KG1 (cell line): ENCODE measurements around the gene MGST3.
"Not testable (repeated sequence)": the region's sequence is repeated elsewhere in the genome, so short reads cannot be mapped to it uniquely, and the experiment has no call there.

Source experiments
- DNase-seq: peaks from one replicate; lab custom pipeline; 2025; lab: John Stamatoyannopoulos, UW

The MGST3 gene

DNA sequence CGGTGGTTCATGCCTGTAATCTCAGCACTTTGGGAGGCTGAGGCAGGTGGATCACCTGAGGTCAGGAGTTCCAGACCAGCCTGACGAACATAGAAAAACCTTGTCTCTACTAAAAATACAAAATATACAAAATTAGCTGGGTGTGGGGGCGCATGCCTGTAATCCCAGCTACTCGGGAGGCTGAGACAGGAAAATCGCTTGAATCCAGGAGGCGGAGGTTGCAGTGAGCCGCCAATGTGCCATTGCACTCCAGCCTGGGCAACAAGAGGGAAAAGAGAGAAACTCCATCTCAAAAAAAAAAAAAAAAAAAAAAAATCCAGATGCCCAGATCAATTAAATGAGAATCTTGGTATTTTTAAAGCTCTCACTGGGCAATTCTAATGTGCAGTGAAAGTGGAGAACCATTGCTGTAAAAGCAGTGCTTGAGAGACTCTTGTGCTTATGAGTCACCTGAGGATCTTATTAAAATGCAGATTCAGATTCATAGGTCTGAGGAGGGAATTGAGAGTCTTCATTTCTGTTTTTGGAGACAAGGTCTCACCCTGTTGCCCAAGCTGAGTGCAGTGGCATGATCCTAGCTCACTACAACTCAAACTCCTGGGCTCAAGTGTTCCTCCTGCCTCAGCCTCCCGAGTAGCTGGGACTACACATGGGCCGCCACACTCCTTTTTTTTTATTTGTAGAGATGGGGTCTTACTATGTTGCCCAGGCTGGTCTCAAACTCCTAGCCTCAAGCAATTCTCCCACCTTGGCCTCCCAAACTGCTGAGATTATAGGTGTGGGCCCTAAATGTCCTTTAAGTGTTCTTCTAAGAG, 27.9 kb downstream of the MGST3 start:
- not testable (repeated sequence) for DNase-seq

DNA sequence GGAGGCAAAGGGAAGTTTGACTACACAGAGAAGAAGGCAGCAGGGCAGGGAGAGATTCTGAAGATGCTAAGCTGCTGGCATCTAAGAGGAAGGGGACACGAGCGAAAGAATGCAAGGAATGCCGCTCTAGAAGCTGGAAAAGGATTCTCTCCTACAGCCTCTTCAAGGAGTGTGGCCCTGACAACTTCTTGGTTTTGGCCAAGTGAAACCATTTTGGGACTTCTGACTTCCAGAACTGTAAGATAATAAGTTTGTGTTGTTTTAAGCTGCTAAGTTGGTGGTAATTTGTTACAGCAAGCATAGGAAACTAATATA, 28.5 kb downstream of the MGST3 start:
- no peak for DNase-seq

DNA sequence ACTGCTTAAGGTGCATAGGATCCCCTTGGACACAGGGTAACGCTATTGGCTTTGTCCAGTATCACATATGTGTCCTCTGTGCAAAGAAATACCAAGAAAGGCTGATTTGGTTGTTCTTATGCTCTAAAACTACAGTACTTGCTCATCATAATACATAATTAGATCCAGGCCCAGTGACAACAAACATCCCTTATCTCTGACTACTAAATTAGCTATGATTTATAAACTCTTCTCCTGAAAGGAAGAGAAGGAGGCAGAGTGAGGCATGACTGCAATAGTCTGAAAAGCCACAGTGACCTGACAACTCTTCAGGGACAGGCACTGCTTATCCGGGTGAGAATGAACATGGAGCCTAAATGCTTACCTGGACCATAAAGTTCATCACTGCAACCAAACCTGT, 30.7 kb downstream of the MGST3 start:
- no peak for DNase-seq

DNA sequence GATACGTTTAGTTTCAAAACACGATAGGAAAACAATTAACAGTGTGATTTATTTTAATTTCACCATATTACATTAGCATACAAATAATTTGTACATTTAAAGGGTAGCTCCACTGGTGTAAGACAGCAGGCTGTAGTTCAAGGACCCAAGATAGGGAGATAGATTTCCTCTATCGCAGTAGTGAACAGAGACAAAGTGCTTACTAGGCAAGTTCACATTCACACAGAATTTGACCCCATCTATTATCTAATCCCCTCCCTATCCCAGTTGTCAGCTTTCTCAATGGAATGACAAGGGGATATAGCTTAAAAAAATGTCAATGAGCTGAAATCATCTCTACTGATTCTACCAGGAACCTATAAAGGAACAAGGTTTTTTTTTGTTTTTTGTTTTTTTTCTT, 31.2 kb downstream of the MGST3 start:
- no peak for DNase-seq

DNA sequence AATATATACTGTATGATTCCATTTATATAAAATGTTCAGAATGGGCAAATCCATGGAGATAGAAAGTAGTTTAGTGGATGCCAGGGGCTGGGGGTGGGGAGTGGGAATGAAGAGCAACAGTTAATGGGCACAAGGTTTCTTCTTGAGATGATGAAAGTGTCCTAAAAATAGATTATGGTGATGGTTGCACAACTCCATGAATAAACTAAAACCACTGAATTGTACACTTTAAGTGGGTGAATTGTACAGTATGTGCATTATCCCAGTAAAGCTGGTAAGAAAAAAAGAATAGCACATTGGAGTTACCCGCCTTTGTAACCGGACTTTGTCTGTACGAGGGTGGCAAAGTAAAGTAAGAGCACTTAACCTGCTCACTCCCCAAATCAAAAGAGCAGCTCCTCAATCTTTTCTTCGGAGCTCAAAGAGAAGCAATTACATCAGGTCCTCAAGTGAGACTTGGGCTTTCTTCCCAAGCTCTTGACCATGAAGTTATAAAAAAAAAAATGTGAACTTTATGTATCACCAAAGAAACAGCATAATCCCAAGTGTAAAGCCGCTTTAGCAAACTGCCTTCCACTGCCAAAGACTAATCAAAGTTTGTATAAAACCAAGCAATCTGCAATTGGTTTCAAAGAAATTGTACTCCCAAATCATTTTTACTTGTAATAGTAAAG, 35.3 kb downstream of the MGST3 start:
- no peak for DNase-seq

DNA sequence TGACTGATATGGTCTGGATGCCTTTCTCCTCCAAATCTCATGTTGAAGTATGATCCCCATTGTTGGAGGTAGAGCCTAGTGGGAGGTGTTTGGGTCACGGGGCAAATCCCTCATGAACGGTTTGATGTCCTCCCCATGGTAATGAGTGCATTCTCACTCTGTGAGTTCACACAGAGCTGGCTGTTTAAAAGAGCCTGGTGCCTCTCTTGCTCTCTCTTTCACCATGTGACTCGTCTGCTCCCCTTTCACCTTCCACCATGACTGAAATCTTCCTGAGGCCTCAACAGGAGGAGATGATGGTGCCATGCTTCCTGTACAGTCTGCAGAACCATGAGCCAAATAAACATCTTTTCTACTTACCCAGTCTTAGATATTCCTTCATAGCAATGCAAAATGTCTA, 37.1 kb downstream of the MGST3 start:
- DNase-seq: no peak

DNA sequence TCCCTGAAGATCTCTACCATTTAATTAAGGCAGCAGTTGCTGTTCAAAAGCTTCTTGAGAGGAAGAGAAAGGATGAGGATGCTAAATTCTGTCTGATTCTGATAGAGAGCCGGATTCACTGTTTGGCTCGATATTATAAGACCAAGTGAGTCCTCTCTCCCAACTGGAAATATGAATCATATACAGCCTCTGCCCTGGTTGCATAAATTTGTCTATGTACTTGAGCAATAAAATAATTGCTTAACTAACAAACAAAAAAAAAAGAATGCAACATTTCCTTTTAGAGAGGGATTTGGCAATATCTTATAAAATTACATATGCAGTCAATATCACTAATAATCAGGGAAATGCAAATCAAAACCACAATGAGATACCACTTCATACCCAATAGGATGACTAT, 40.5 kb downstream of the MGST3 start:
- DNase-seq: no peak

DNA sequence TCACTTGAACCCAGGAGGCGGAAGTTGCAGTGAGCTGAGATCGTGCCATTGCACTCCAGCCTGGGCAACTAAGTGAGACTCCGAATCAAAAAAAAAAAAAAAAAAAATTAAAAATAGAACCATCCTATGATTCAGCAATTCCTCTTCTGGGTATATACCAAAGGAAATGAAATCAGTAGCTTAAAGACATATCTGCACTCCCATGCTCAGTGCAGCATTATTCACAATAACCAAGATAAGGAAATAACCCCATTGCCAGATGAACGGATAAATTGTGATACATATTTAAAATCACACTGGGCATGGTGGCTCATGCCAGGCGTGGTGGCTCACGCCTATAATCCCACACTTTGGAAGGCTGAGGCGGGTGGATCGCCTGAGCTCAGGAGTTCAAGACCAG, 43.6 kb downstream of the MGST3 start:
- no peak for DNase-seq

DNA sequence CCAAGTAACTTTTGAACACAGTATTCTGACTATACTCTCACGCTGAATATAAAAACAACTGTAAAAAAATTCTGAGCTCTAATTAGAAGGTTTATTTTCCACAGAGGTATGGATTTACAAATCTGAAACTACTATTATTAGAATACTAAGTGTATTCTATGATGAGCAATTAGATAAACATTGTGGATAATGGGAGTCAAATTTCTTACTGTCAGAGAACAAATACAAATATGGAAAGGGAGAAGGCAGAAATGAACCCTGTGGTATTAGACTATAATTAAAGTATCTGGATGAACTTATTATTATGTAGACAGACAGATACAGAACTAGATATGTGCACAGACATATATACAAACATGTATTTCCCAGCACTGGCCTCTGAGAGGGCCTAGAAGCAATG, 44.8 kb downstream of the MGST3 start:
- DNase-seq: no peak

DNA sequence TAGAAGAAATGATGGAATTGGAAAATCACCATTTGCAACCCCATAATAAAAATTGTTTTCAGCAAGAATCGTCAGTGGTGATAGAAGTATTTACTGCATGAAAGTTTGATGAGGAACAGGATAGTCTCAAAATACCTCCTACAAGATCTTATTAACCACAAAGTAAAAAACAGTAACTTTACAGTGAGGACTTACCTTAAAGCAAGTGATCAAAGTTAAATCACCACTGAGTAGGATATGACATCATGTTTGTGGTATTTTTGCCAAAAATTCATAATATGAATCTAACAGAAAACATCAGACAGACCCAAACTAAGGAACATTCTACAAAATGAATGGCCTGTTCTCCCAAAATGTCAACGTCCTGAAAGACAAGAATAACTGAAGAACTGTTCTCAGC, 47.5 kb downstream of the MGST3 start:
- DNase-seq: no peak

DNA sequence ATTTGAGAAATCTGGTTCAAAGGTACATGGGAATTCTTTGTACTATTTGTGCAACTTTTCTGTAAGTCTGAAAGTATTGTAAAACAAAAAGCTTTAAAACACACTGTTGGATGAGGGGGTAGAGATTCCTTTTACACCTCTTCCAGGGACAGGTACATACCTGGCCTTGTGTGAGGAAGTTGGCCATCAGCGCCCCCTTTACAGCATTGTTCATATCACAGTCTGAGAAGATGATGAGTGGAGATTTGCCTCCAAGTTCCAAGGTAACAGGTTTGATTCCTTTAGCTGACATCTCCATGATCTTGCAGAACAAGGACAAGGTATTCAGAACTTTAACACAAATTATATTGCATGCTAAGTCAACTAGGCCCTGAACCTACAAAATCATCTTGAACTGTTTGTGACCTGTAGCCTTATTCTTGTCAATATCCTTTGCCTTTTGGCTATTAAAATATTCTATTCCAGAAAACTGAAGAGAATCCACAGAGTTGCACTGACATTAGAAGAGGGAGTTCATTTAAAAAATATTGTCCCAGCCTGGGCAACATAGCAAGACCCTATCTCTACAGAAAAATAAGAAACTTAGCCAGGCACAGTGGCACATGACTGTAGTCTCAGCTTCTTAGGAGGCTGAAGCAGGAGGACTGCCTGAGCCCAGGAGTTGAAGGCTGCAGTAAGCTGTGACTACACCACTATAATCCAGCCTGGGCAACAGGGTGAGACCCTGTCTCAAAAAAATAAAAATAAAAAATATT, 48.4 kb downstream of the MGST3 start:
- DNase-seq: no peak

DNA sequence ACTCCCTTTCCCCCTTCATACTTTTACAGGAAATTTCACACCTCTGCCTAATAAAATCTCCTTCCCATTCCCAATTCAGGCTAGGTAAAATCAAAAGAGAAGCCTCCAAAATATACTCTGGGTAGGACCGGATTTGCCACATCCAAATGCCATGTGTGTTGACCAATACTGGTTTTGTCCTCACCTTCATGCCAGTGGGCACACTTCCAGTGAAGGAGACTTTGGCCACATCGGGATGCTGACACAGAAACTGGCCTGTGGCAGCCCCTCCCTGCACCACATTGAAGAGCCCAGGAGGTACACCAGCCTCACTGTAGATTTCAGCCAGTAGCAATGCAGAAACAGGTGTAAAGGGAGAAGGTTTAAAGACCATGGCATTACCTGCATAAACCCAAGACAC, 49.3 kb downstream of the MGST3 start:
- DNase-seq: no peak

DNA sequence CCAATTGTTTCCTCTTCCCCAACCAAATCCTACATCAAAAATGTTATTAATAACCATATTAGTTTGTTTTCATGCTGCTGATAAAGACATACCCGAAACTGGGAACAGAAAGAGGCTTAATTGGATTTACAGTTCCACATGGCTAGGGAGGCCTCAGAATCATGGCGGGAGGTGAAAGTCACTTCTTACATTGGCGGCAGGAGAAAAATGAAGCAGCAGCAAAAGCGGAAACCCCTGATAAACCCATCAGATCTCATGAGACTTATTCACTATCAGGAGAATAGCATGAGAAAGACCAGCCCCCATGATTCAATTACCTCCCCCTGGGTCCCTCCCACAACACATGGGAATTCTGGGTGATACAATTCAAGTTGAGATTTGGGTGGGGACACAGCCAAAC, 49.7 kb downstream of the MGST3 start:
- not testable (repeated sequence) for DNase-seq

DNA sequence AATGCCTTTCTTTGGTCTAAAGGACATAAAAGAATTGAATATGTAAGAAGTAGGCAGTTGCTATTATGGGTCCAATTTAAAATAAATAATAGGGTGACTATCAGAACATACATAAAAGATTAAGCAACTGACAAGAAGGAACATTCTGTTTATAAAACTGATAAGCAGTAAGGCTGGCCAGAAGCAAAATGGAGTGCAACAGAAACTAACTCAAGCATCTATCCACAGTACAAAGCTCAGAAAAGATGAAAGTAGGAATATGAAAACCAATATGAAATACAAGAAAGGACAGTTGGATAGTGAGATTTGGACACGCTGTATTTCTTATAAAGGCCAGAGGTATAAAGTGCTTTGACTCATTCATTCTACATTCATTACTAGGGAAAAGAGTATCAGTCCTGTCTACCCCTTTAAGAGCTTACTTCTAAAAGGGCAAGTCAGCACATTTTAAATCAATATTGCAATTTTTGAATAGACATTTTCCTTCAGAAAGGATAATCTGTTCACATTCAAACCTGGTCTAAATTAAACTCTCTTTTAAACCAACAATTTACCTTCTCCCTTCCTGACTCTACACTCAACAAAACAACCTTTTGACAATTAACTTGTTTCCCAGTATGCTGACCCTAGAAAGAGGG, 52.9 kb downstream of the MGST3 start:
- DNase-seq: no peak

DNA sequence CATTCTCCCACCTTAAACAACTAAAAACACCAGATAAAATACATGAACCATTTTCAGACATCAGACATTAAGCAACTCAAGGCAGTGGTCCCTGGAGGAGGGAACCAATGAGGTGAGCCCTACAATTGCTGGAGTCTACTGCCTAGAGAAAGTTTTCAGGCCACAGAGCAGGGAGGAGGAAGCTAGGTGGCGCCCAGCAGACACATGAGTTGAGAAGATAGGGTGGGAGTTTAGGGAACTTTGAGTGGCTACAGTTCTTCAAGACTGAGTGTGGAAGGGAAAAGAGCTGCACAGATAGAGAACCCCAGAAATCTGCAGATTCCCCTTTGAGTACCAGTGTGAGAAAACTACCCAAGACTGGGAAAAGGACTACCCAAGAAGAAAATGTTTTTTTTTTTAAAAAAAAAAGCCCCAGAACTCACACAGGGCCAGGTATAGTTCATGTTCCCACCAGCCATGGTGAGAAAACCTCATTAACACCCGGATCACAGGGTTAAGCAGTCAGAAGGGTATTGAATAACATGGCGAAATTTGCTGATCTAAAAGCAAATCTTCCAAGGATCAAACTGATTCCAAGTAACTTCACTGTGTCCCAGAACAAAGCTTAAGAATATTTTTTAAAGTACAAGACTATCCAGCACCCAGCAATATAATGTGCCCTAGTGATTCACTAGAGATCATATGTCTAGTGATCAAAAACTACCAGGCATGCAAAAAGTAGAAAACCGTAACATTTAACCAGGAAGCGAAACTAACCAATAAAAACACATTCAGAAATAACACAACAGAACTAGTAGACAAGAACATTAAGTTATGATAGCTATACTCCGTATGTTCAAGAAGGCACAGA, 55.3 kb downstream of the MGST3 start:
- no peak for DNase-seq

DNA sequence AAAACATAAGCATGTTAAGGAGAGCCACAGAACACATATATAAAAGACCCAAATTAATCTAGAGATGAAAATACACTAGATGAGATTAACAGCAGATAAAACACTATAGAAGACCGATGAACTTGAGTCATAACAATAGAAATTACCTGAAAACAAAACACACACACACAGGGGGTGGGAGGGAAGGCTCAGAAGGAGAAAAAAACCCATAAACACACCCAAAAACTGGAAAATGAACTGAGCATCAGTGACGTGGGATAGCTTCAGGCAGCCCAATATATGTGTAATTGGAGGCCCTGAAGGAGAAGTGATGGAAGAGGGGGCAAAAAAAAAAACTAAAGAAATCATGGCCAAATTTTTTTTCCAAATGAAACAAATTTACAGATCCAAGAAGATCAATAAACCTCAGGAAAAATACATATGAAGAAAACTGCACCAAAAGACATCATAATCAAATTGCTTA, 56.0 kb downstream of the MGST3 start:
- DNase-seq: no peak

DNA sequence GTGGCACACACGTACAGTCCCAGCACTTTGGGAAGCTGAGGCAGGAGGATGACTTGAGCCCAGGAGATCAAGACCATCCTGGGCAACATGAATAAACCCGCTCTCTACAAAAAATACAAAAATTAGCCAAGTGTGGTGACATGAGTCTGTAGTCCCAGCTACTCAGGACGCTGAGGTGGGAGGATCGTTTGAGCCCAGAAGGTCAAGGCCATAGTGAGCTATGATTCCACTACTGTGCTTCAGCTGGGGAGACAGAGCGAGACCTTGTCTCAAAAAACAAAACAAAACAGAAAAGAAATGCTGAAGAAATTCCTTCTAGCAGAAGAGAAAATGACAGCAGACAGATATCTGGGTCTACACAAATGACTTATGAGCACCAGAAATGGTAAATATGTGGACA, 57.0 kb downstream of the MGST3 start:
- DNase-seq: no peak

DNA sequence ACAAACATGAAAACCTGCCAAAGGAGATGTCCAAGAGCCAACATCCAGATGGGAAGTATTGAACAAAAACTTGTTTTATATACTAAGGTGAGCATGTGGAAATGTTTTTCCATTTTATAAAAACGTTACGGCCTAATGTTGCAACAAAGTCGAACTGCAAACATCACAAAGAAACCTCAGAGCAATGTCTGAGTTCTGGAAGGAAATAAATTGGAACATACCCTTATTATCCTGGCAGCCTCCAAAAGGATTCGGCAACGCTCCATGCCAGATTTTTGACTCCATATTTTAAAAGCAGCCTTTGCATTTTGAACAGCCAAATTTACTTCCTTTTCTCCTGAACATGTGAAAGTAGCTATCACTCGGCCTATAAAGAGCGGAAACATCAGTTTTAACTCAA, 64.0 kb downstream of the MGST3 start:
- no peak for DNase-seq

DNA sequence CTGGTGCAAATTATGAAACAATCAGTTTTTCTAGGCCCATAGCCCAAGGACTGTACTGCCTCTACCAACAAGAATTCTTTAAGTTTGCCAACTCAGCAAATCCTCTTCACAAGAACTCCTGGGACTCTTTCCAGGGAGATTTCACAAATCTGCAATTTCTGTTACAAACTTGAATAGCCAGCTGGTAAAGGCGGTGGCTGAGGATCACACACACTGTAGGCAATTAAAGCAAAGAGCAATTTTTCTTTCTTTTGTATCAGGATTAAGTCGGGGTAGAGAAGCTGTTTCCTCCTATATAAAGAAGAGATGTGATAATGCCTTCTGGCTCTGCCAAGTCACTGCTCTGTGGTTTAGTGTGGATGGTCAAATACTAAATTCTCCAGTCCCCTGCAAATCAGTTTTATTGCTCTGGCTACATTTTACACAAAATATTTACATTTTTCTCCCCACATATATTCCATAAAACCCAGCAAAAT, 65.6 kb downstream of the MGST3 start:
- DNase-seq: no peak

DNA sequence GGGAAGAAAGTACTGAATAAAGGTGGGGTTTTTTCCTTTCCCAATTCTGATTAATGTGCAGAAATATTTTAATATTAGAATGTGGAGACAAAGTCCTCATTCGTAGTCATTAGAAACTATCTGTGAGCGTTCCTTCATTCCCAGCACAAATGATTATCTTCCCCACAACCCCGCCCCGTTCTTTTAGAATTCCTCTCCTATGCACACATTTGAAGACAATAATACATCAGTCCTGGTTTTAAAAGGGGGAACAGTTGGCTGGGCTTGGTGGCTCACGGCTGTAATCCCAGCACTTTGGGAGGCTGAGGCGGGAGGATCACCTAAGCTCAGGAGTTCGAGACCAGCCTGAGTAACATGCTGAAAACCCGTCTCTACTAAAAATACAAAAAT, 66.5 kb downstream of the MGST3 start:
- no peak for DNase-seq
